ENCODE data around the gene SLC7A8.

- TF ChIP-seq CTCF (IDR thresholded peaks at IDR 0.05; ENCODE audit: insufficient read depth, low read length): no peak
- no peak for TF ChIP-seq GABPA (IDR thresholded peaks at IDR 0.05; ENCODE audit: low read depth)
Measured at GRCh38 chr14:23141706-23142444, 41.6 kb downstream of the SLC7A8 start.
